ENCODE results near the gene EMC7.
"Not testable (repeated sequence)": the region's sequence is repeated elsewhere in the genome, so short reads cannot be mapped to it uniquely, and the experiment has no call there.

Gene EMC7

DNA sequence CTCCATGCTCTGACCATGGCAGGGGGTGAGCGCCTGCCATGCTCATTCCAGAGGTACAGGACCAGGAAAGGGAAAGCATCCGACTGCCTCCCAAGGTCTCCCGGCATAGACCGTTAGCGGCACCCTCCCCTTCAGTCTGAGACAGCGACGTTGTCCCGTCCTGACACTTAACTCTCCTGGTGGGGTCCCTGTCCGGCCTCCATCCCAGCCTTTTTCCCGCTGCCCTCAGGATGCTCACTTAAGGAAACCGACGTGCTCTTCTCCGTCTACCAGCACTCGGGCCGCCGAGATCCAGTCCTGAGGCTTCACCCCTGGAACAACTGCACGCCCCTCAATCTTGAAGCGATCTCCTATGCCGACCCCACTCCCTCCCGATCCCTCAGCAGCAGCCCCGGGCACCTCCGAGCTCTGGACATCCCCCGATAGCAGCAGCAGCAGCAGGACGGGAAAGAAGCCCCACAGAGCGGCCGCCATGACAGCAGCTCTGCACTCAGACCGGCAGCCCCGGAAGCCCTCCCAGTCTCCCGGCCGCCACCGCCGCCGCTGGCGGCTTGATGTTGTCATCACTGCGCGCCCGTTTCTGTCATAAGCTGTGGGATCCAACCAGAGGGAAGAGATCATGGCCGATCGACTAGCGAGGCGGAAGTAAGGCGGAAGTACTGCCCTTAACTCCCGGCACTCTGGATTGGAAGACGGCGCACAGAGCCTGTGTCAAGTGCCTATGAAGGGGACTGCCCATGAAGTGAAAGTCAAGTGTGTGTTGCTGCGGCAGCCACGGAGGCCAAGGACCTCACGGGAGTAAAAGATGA, at the start of gene EMC7, which contains the start of gene PGBD4:
EMC7 (minus strand) TSS at position 497 of the 809 bp plus-strand sequence; CDS start at position 474, 23 bp downstream.
PGBD4 (plus strand) TSS at position 718 of the 809 bp plus-strand sequence. CDS start 449 bp downstream, outside the sequence.
- peak; percentile 93 to 98 for DNase-seq

DNA sequence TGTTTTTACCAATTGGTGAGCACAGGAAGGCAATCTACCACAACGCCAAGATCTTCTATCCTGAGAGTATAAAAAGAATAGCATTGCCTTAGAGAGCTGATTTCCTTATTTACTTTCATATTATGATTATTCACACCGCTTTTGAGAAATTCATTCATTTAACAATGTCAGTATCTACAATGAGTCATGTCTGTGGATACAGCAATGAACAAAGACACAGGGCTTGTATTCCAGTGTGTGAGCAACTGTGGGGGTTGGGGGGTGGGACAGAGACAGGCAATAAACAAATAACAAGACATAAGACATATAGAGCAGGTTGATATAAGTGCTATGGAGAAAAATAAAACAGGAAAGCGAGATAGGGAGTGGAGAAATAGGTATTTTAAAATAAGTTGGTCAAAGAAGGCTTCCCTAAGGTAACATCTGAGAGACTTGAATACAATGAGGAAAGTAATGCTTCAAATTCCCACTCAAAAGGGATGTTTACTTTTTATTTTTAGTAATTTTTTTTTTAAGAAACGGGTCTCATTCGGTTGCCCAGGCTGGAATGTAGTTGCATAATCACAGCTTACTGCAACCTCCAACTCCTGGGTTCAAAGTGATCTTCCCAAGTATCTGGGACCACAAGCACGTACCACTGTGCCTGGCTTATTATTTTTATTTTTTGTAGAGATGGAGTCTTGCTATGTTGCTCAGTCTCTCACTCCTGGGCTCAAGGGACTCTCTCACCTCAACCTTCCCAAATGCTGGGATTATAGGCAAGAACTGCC, 45.9 kb upstream of the EMC7 start:
- no peak for DNase-seq

DNA sequence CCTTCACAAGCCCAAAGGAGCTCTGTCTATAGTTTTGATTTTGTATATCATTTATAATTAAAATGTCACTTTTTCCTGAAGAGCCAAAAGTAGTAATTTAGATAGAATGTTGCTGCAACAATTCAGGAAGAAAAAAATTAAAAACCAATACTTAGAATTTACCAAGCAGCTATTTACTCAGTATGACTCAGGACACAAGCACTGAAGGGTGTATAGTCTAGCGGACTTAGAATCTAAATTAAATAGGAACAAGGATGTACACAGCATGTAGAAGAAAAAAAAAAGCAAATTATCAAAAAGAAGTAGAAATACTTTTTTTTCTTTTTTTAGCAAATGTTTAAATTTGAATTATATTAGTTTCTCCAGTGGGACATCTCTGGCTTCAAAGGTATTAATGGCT, 31.8 kb upstream of the EMC7 start:
- no peak for DNase-seq

DNA sequence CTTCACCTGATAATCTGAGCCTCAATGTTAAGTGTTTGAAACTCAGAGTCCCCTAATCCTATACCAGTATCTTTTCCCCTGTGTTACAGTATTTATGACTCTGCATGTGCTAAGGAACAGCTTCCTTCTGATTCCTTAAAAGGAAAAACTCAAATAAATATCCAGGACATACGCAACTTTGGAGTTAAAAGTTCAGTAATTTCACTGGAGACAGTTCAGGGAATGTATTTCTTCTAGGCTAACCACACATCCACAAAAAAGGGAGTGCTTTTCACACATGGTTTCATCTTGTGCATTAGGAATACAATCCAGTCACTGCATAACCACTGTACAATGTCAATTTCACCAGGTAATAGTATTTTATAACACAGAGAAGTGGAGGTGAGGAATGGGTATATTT, 31.2 kb upstream of the EMC7 start:
- DNase-seq: no peak

DNA sequence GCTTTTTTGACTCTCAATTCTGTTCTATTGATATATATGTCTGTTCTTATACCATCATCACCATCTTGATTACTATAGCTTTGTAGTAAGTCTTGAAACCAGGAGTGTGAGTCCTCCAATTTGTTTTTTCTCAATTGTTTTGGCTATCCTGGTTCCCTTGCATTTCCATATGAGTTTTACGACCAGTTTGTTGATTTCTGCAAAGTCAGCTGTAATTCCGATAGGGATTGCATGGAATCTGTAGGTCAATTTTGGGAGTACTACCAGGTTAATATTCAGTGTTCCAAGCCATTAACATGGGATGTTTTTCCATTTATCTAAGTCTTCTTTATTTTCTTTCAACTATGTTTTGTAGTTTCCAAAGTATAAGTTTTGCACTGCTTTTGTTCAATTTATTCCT, 27.2 kb upstream of the EMC7 start:
- no peak for DNase-seq

DNA sequence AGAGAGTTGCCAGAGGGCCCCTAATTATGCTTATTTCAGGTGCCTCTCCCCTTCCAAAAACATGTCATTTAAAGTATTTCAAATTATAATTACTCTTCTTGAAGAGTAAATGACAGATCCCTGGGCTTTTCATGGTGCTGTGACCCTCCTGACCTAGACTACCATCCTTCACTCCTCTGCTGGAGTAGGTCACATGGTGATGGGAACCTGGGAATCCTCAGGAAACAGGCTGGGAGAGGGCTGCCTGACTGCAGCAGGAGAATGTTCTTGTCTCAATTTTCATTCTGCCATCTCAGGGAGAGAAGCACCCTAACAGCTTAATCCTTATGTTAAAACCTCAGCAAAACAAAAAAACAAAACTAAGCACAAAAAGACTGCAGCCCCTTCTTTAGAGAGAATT, 24.9 kb upstream of the EMC7 start:
- no peak for DNase-seq

DNA sequence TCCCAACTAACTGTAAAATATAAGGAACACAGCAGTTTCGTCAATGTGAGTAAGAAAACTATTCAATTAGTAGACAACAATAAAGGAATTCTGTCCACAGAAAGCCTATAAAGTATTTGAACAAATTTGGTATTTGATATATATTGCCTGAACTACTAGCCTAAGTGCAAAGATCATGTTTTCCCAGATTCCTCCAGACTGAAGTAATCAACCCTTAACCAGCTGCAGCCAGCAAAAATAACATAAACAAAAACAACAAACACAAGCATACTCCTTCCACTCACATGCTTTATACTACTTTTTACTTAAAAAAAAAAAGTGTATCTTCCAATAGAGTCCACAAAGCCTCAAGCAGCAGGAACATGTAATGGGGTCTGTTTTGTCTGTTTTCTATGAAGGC, 24.3 kb upstream of the EMC7 start:
- no peak for DNase-seq

DNA sequence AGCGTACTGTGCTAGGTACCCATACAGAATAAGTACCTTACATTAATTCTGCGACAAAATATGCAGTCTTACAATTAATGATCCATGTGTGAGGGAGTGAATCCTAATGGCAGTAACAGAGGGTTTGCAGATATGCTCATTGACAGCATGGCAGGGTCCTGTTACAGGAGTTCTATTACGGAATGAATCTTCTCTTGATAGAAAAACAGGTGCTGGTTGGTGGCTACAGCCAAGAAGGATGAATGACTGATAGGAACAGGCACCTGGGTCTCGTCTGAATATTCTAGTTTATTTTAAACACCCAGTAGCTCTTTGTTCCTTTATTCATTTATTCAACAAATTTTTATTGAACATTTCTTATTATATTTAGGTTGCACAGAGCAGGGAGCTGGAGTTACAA, 23.0 kb upstream of the EMC7 start:
- DNase-seq: no peak

DNA sequence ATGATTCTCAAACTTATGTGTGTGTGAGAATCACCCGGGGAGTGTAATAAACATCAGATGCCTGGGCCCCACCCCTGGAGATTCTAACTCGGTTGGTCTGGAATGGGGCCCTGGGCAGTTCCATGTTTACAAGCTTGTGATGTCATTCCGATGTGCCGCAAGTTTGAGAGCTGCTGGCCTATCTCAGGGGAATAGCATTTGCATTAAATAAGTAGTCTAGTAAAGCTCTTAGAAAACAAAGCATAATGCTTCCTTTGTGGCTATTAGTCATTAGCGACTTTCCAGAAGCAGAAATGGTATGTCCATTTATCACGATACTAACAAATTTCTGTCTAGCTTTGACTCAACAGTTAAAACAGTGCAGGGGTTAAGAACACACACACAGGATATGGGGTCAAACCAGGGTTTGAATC, 21.1 kb upstream of the EMC7 start:
- no peak for DNase-seq

DNA sequence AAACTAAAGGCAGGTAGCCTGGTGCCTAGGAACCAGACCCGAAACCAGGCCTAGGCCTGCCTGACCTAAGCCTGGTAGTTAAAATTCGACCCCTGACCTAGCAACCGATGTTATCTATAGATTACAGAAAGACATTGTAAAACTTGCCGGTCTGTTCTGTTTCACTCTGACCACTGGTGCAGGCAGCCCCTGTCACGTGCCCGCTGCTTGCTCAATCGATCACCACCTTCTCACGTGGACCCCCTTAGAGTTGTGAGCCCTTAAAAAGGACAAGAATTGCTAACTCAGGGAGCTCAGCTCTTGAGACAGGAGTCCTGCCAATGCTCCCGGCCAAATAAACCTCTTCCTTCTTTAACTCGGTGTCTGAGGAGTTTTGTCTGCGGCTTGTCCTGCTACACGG, 20.1 kb upstream of the EMC7 start:
- not testable (repeated sequence) for DNase-seq

DNA sequence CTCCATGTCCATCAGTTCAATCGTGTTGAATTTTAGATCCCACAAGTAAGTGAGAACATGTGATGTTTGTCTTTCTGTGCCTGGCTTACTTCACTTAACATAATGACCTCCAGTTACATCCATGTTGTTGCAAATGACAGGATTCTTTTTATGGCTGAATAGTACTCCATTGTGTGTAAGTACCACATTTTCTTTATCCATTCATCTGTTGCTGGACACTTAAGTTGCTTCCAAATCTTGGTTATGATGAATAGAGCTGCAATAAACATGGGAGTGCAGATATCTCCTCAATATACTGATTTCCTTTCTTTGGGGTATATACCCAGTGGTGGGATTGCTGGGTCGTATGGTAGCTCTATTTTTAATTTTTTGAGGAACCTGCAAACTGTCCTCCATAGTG, 18.8 kb upstream of the EMC7 start:
- not testable (repeated sequence) for DNase-seq

DNA sequence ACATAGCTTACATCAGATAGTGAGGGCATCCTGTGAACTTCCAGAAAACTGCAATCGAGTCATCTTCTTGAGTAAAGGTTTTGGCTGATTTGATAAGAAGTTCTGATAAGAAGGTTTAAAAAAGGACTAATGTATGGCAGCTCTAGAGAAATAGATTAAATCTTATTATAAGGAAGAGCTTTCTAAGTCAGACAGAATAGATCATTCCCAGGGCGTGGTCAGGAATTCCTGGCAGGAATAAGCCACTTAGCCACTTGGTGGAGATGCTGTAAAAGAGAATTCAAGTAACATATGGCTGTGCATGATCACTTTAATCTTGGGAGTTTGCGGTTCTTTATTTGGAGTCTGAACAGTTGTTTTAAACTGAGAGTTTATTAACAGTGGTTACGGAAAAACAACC, 17.6 kb upstream of the EMC7 start:
- no peak for DNase-seq

DNA sequence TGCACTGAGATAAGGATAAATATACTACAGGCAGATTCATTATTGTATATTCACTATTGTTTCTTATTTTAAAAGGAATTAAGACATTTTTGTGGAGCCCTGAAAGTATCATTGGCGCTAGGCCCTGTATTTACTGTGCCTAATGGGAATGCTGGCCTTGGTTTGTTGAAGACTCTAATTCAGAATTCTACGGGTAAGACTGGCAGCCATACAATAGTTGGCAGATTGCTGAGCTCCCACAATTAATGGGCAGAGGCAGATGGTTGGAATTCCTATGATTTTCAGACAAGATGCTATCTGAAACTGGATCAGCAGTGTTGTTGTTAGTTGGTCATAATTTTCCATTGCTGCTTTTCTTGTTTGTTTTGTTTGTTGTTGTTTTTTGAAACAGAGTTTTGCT, 15.0 kb upstream of the EMC7 start:
- no peak for DNase-seq

DNA sequence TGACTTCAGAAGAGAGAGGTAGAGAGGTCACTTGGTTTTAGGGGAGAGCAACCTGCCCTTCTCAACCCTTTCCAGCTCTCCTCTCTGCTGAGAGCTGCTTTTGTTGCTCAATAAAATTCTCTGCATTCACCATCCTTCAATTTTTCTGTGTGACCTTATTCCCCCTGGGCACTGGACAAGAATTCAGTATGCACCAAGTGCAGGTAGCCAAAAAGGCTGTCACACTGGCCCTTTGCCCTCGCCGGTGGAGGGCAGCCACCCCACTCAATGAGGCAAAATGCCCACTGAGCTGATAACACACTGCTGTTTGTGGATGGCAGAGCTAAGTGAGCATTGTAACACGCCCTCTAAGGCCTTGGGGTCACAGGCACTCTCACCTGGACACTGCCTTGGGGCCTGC, 13.1 kb upstream of the EMC7 start:
- DNase-seq: no peak

DNA sequence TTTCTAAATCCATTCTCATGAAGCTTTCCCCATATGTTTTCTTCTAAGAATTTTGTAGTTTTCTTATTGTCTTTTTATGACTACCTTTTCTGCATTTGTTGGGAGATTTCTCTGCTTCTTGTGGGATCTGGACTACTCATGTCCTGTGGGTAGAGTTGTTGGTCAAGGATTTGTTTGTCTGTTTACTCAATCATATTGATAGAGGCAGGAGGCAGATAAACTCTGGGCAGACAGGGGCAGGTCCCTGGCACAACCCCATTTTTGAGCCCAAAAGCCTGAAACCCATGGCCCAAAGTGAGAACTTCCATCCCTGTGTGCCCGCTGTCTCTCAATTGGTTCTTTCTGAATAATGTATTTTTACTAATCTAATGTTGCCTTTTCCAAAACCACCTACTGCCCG, 12.6 kb upstream of the EMC7 start:
- no peak for DNase-seq

DNA sequence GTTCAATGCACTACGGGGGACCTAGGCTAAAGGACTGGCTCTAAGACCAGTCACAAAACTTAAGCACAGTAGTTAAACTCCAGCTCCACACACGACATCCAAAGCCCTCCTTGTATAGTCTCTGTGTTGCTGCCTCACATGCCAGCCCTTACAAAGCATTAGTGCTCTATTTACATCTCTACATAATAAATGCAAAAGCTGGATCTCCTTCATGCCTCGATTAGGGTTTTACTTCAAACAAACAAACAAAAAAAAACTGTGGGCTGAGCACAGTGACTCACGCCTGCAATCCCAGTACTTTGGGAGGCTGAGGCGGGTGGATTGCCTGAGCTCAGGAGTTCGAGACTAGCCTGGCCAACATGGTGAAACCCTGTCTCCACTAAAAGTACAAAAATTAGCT, 9.8 kb upstream of the EMC7 start:
- DNase-seq: no peak

DNA sequence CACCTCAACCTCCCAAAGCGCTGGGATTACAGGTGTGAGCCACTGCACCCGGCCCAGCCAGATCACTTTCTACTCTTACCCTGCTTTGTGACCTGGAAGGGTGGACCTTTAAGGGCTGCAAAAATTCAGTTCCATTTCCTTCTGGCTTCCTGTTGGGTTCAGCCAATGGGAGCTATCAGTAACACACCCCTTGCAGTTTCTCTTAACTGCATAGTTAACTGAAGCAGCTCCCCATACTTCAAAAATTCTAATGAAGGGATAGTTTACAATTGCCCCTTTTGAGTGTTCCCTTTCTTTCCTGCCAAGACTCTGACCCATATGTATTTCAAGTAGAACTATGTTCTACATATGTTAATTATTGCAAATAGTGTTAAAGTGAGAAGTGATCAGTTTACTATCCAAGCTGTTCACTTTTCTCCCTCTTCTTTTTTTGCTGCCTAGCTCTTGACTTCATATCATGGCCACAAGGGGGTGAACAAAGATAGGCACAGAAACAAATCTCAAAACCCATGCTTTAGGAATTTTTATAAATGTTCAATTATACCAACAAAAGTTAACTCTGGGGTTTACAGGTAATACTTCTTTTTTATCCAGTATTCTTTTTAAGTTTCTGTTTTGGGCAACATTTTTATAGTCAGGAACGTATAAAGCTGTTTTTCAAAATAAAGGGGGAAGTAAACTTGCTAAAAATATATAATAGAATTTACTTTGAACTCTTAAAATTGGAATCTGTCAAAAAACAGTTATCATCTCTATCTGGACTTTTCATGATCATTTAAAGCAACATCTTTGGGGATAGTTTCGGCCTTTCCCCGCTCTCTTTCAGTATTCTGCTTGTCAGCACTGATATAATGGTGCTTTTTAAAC, 8.4 kb upstream of the EMC7 start:
- DNase-seq: peak in 1 of 2 donors; percentile 50

DNA sequence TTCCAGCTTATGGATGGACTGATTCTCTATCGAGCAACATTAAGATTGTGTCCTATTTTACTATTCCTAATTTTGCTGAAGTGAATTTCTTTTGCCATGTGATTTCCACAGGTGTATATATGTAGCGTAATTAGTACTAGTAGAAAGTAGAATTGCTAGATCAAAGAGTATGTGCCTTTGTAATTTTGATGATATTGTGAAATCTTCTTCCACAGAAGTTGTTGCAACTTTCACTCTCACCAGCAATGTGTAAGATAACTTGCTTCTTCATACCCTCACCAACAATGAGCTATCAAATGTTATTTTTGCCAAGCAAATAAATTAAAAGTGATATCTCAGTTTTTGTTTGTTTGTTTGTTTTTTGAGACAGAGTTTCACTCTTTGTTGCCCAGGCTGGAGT, 5.7 kb upstream of the EMC7 start:
- no peak for DNase-seq

DNA sequence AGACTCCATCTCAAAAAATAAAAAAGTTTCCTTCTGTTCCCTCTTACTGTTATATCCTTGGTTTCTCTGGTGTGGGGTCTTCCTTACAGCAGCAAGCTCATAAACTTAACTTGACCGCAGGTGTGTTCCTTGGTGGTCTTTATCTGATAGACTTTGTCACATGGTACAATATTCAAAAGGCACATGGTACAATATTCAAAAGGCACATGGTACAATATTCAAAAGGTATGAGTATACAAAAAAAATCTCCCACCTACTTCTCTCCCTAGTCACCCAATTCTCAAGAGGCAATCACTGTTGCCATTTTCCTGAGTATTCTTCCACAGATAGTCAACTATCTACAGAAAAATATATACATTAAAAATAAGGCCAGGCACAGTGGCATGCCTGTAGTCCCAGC, 4.8 kb upstream of the EMC7 start:
- no peak for DNase-seq

DNA sequence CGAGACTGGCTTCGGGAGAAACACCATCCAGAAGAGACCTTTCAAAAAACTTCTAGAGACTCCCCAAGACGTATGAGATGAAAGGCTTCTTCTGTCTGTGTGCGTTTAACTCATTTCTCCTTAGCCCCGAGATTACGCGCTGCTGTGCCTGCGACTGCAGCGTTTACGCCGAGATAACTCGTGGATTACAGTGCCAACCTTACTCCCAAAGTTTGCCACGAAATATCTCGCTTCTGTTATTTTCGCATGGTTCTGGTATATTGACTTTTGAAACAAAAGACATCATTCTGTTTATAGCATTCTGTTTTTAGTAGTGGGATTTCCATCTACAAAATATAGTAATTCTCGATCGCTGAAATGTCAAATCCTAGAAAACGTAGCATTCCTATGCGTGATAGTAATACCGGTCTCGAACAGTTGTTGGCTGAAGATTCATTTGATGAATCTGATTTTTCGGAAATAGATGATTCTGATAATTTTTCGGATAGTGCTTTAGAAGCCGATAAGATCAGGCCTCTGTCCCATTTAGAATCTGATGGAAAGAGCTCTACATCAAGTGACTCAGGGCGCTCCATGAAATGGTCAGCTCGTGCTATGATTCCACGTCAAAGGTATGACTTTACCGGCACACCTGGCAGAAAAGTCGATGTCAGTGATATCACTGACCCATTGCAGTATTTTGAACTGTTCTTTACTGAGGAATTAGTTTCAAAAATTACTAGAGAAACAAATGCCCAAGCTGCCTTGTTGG, 688 bp upstream of the EMC7 start:
- DNase-seq: no peak

DNA sequence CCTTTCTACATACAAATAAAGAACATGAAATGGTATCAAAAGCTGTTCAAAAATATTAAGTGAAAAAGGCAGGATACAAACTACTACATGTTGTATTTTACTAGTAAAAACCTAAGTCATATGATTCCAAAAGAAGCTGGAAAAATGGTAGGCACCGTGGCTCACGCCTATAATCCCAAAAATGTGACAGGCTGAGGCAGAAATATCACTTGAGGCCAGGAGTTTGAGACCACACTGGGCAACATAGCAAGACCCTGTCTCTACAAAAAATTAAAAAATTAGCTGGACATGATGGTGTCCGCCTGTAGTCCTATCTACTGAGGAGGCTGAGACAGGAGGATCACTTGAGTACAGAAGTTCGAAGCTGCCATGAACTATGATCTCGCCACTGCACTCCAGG, 1.7 kb downstream of the EMC7 start:
- DNase-seq: no peak

DNA sequence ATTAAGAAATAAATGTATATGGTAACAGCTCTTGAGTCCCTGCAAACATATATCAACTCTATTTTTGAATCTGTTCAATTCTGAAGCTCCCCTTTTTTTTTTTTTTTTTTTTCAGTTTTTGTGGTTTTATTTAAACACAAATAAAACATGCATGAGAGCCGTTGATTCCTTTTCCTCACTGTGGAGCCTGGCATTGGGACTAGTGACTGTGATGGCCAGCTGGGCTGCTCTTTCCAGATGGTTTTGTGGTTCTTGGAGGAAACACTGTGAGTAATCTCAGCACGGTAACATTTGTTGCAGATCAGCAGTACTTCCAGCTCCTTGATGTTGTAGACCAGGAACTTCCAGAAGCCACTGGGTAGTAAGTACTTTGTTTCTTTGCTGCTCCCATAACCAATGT, 15.9 kb downstream of the EMC7 start:
- no peak for DNase-seq

DNA sequence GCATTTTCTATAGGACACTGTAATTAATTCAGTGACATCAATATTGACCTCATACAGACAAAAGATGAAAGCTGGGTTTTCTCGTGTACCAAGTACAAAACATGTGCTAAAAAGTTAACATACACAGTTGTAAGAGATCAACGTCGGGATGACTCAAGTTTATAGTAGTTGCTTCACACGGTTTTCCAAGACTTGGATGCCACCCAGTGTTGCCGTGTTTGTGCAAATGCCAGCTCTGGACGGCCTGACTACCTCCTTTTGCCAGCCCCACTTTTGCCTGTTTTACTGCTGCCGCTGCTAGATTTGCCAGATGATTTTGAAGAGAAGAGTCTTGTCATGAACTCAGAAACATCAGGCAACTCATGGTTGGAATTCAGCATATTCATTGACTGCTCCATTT, 17.6 kb downstream of the EMC7 start:
- no peak for DNase-seq
